A549 (cell line): ENCODE data around the gene ACOD1. TPM values are rescaled to one million over a fixed set of nuclear protein-coding genes. Genes with fewer than 3 reads are reported as not detected.

Source experiments
- ATAC-seq, 2 experiments: fragments of 200-7000 bp in 1 of 2; fragments of >200 bp in 1 of 2; cut with Nextera tagmentation in 1 of 2; cut with Tn5 transposase in 1 of 2; 3 replicates each; pipeline versions ENCODE4 v1.8.0 to v1.9.1; 2018 to 2020; ENCODE audit warnings: mild to moderate bottlenecking in 1 of 2, moderate library complexity in 1 of 2
- CTCF ChIA-PET: fragments of 300-600 bp; sonication (Branson Sonifier 250); formaldehyde crosslinking; extraction: SDS; loops from one replicate; lab custom pipeline; 2021; ENCODE audit warnings: antibody characterized with exemption, inconsistent platforms; lab: Yijun Ruan, JAX
- POLR2A ChIA-PET: fragments of 350-600 bp; formaldehyde crosslinking; extraction: SDS; loops from one replicate; lab custom pipeline; 2021; ENCODE audit warnings: antibody characterized with exemption, inconsistent platforms; lab: Yijun Ruan, JAX
- DNase-seq, 2 experiments: peaks; one replicate each; pipeline versions ENCODE4 v3.0.0 to v3.0.0-alpha.2; 2011 to 2016; ENCODE audit warnings: low read depth in 1 of 2, low spot score in 1 of 2
- FAIRE-seq: peaks from 2 replicates; lab custom pipeline; 2011; peaks lifted over from hg19 to GRCh38; lab: Jason Lieb, UNC
- H3K27ac ChIP-seq, 2 experiments: fragments of >200 bp; sonication (Bioruptor Twin); formaldehyde crosslinking; 3 replicates each; pipeline ENCODE4 v1.5.1; 2016 to 2017
- H3K4me1 ChIP-seq: fragments of >200 bp; sonication (Bioruptor Twin); formaldehyde crosslinking; 3 replicates; pipeline ENCODE4 v1.6.1; 2016
- H3K4me2 ChIP-seq: fragments of >200 bp; sonication (Bioruptor Twin); formaldehyde crosslinking; 3 replicates; pipeline ENCODE4 v1.6.1; 2016
- H3K4me3 ChIP-seq: fragments of >200 bp; sonication (Bioruptor Twin); formaldehyde crosslinking; 3 replicates; pipeline ENCODE4 v1.5.1; 2016
- H3K9me3 ChIP-seq: fragments of >200 bp; sonication (Bioruptor Twin); formaldehyde crosslinking; 3 replicates; pipeline ENCODE4 v1.6.1; 2016
- CEBPB ChIP-seq, 2 experiments: fragments of >200 bp in 1 of 2; sonication (Bioruptor Twin) in 1 of 2; formaldehyde crosslinking in 1 of 2; IDR thresholded peaks; 2 replicates each; pipeline ENCODE4 v1.6.1; 2012 to 2016
- CHD2 ChIP-seq: fragments of 150-350 bp; IDR thresholded peaks from 2 replicates; pipeline ENCODE4 v1.6.1; 2014; ENCODE audit warnings: low read length; ENCODE audit not compliant: partially characterized antibody
- EHF ChIP-seq: fragments of 250-450 bp; sonication (Bioruptor Pico); IDR thresholded peaks from 2 replicates; pipeline ENCODE4 v1.5.0; 2020; ENCODE audit warnings: mild to moderate bottlenecking
- FOSB ChIP-seq: fragments of 250-450 bp; sonication (Bioruptor Pico); IDR thresholded peaks from 2 replicates; pipeline ENCODE4 v1.5.0; 2020; ENCODE audit warnings: mild to moderate bottlenecking, moderate library complexity
- FOSL2 ChIP-seq, 2 experiments: fragments of 450-650 bp in 1 of 2; fragments of >200 bp in 1 of 2; sonication (Bioruptor Twin) in 1 of 2; formaldehyde crosslinking; IDR thresholded peaks; 2 replicates each; pipeline versions ENCODE4 v1.5.0 to v1.6.1; 2016 to 2020; ENCODE audit warnings: mild to moderate bottlenecking in 1 of 2, moderate library complexity in 1 of 2
- GATA3 ChIP-seq: IDR thresholded peaks from 2 replicates; pipeline ENCODE4 v1.6.1; 2012; ENCODE audit warnings: borderline replicate concordance
- HEYL ChIP-seq: fragments of 250-450 bp; sonication (Bioruptor Pico); IDR thresholded peaks from 2 replicates; pipeline ENCODE4 v1.8.0; 2021; ENCODE audit warnings: mild to moderate bottlenecking, moderate library complexity
- JUN ChIP-seq, 2 experiments: fragments of >200 bp; sonication (Bioruptor Twin); formaldehyde crosslinking; IDR thresholded peaks; 2 replicates in 1 of 2; 3 replicates in 1 of 2; pipeline ENCODE4 v1.6.1; 2016 to 2017
- KDM5A ChIP-seq: fragments of 200-600 bp; sonication (generic); IDR thresholded peaks from 2 replicates; pipeline ENCODE4 v1.6.1; 2016; ENCODE audit warnings: antibody characterized with exemption, mild to moderate bottlenecking
- MAZ ChIP-seq: fragments of 150-350 bp; IDR thresholded peaks from 2 replicates; pipeline ENCODE4 v1.6.1; 2014; ENCODE audit warnings: antibody characterized with exemption, low read depth, low read length, borderline replicate concordance
- POLR2AphosphoS2 ChIP-seq: conservative IDR thresholded peaks from 2 replicates; pipeline ENCODE4 v1.6.1; 2012; ENCODE audit warnings: low read length, improper control_type of control experiment, inconsistent platforms
- RAD21 ChIP-seq, 2 experiments: fragments of >200 bp in 1 of 2; sonication (Bioruptor Twin) in 1 of 2; formaldehyde crosslinking in 1 of 2; IDR thresholded peaks in 1 of 2; conservative IDR thresholded peaks in 1 of 2; 2 replicates in 1 of 2; 3 replicates in 1 of 2; pipeline ENCODE4 v1.6.1; 2012 to 2018; ENCODE audit warnings: inconsistent platforms in 1 of 2
- RFX5 ChIP-seq: fragments of 450-650 bp; IDR thresholded peaks from 2 replicates; pipeline ENCODE4 v1.7.1; 2014; ENCODE audit warnings: antibody characterized with exemption, mild to moderate bottlenecking, moderate library complexity
- SMC3 ChIP-seq: fragments of >200 bp; sonication (Bioruptor Twin); formaldehyde crosslinking; IDR thresholded peaks from 3 replicates; pipeline ENCODE4 v1.6.1; 2018; ENCODE audit warnings: inconsistent platforms
- TP53 ChIP-seq: fragments of 250-450 bp; sonication (Bioruptor Pico); IDR thresholded peaks from 2 replicates; pipeline ENCODE4 v1.5.0; 2021; ENCODE audit warnings: mild to moderate bottlenecking, moderate library complexity
- ZFP36 ChIP-seq: fragments of 450-650 bp; IDR thresholded peaks from 2 replicates; pipeline ENCODE4 v1.6.1; 2014; ENCODE audit warnings: borderline replicate concordance; ENCODE audit not compliant: partially characterized antibody
- WGBS: methylation state at CpG from one replicate; pipeline ENCODE4 v1.1.6; 2017; ENCODE audit errors: missing lambda C conversion rate; 5-methylcytosine and 5-hydroxymethylcytosine counted together
- polyA plus RNA-seq, 4 experiments: library from polyadenylated mRNA; depleted of rRNA in 3 of 4; stranded (reverse); fragments of >200 nt; fragmentation: RNase III in 1 of 4; extraction: RNeasy Plus Mini Kit Qiagen cat#74134 plus additional on column Dnase treatment in 1 of 4; gene quantifications; 2 replicates in 3 of 4; 3 replicates in 1 of 4; pipeline ENCODE4 v1.2.3, GENCODE V29; 2011 to 2017
- TF ChIP-seq, protein P1 (sequence below): fragments of 250-450 bp; sonication (Bioruptor Pico); IDR thresholded peaks from 2 replicates; pipeline ENCODE4 v1.5.0; 2021; ENCODE audit warnings: mild to moderate bottlenecking, moderate library complexity, borderline replicate concordance
- TF ChIP-seq, protein P2 (sequence below): IDR thresholded peaks from 2 replicates; pipeline ENCODE4 v1.6.1; 2012; ENCODE audit warnings: low read depth, borderline replicate concordance
- TF ChIP-seq, protein P3 (sequence below): fragments of >200 bp; sonication (Bioruptor Twin); formaldehyde crosslinking; IDR thresholded peaks from 3 replicates; pipeline ENCODE4 v1.5.1; 2016
- TF ChIP-seq, protein P4 (sequence below): fragments of 200-600 bp; sonication (generic); IDR thresholded peaks from 2 replicates; pipeline ENCODE4 v1.6.1; 2016; ENCODE audit warnings: antibody characterized with exemption, mild to moderate bottlenecking, moderate library complexity
- TF ChIP-seq, protein P5 (sequence below): IDR thresholded peaks from 2 replicates; pipeline ENCODE4 v1.6.1; 2012
- TF ChIP-seq, protein P6 (sequence below): fragments of 250-450 bp; sonication (Bioruptor Pico); IDR thresholded peaks from 2 replicates; pipeline ENCODE4 v1.5.0; 2020; ENCODE audit warnings: low read depth, mild to moderate bottlenecking, moderate library complexity

Gene ACOD1
- polyA plus RNA-seq, 2 of the 4 experiments (the other 2 are of a cell fraction): not detected

DNA sequence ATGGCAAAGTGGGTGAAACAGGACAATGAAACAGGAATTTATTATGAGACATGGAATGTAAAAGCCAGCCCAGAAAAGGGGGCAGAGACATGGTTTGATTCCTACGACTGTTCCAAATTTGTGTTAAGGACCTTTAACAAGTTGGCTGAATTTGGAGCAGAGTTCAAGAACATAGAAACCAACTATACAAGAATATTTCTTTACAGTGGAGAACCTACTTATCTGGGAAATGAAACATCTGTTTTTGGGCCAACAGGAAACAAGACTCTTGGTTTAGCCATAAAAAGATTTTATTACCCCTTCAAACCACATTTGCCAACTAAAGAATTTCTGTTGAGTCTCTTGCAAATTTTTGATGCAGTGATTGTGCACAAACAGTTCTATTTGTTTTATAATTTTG, 52.2 kb downstream of the ACOD1 start:
- 95% methylated on average over 1 of the region's 1 CpG for whole genome bisulfite sequencing
- no peak for DNase-seq
- FAIRE-seq: no peak
- Histone ChIP-seq H3K27ac (no peak overlapping the region), H3K9me3 (no peaks in the 10 kb centered on the region), H3K4me1 (0 out of 3 replicates have a peak, but pooled peaks cover 2% of the 10 kb centered on the region), H3K4me3 (no peak overlapping the region), H3K4me2 (no peak overlapping the region)
- CTCF ChIA-PET: no interaction called here
- no peak for ATAC-seq
- POLR2A ChIA-PET: no interaction called here
- TF ChIP-seq HEYL (CRISPR knock-in tag) (no peak), RFX5 (no peak), ZFP36 (no peak), EHF (CRISPR knock-in tag) (no peak)
- TF ChIP-seq, protein P1, sequence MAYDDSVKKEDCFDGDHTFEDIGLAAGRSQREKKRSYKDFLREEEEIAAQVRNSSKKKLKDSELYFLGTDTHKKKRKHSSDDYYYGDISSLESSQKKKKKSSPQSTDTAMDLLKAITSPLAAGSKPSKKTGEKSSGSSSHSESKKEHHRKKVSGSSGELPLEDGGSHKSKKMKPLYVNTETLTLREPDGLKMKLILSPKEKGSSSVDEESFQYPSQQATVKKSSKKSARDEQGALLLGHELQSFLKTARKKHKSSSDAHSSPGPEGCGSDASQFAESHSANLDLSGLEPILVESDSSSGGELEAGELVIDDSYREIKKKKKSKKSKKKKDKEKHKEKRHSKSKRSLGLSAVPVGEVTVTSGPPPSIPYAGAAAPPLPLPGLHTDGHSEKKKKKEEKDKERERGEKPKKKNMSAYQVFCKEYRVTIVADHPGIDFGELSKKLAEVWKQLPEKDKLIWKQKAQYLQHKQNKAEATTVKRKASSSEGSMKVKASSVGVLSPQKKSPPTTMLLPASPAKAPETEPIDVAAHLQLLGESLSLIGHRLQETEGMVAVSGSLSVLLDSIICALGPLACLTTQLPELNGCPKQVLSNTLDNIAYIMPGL (CRISPR knock-in tag): no peak

DNA sequence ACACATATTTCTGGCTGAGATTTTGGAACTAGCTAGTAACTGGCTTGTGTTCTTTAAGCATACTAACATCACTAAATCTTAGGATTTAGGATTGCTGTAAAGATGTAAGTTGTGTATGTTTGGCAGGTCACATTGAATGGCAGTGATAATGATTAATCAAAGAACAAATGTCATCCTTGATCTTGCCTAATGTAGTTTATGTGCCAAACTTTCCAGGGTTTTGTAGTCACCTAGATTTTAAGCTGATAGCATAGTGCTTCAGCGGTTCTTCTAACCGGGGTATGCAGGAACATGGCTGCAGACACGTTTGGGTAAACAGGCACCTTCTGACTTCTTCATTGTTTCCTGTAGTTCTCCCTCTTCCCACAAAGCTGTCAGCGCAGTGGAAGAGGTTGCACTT, 53.2 kb downstream of the ACOD1 start:
- POLR2A ChIA-PET: no interaction called here
- no peak overlapping the region for H3K4me3 ChIP-seq
- FAIRE-seq (no peak), ATAC-seq (no peak), DNase-seq (no peak)
- no peaks in the 10 kb centered on the region for H3K9me3 ChIP-seq
- WGBS: 80% methylated on average over 4 of the region's 4 CpGs
- 0 out of 3 replicates have a peak, but pooled peaks cover 2% of the 10 kb centered on the region for H3K4me1 ChIP-seq
- no peak overlapping the region for H3K4me2 ChIP-seq
- H3K27ac ChIP-seq: no peak overlapping the region
- no peak for TF ChIP-seq GATA3
- no peak for TF ChIP-seq JUN (IDR thresholded peaks at IDR 0.05)
- no peak for TF ChIP-seq MAZ
- TF ChIP-seq ZFP36: no peak
- no peak for TF ChIP-seq RAD21 (conservative IDR thresholded peaks at IDR 0.05 in 1 of 2, IDR thresholded peaks at IDR 0.05 in 1 of 2)
- TF ChIP-seq, protein P2, sequence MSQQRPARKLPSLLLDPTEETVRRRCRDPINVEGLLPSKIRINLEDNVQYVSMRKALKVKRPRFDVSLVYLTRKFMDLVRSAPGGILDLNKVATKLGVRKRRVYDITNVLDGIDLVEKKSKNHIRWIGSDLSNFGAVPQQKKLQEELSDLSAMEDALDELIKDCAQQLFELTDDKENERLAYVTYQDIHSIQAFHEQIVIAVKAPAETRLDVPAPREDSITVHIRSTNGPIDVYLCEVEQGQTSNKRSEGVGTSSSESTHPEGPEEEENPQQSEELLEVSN: no peak
- no peak for TF ChIP-seq CEBPB (IDR thresholded peaks at IDR 0.05)
- TF ChIP-seq, protein P3, sequence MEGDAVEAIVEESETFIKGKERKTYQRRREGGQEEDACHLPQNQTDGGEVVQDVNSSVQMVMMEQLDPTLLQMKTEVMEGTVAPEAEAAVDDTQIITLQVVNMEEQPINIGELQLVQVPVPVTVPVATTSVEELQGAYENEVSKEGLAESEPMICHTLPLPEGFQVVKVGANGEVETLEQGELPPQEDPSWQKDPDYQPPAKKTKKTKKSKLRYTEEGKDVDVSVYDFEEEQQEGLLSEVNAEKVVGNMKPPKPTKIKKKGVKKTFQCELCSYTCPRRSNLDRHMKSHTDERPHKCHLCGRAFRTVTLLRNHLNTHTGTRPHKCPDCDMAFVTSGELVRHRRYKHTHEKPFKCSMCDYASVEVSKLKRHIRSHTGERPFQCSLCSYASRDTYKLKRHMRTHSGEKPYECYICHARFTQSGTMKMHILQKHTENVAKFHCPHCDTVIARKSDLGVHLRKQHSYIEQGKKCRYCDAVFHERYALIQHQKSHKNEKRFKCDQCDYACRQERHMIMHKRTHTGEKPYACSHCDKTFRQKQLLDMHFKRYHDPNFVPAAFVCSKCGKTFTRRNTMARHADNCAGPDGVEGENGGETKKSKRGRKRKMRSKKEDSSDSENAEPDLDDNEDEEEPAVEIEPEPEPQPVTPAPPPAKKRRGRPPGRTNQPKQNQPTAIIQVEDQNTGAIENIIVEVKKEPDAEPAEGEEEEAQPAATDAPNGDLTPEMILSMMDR: no peak
- TF ChIP-seq KDM5A: no peak
- TF ChIP-seq FOSB (CRISPR knock-in tag): no peak
- TF ChIP-seq, protein P4, sequence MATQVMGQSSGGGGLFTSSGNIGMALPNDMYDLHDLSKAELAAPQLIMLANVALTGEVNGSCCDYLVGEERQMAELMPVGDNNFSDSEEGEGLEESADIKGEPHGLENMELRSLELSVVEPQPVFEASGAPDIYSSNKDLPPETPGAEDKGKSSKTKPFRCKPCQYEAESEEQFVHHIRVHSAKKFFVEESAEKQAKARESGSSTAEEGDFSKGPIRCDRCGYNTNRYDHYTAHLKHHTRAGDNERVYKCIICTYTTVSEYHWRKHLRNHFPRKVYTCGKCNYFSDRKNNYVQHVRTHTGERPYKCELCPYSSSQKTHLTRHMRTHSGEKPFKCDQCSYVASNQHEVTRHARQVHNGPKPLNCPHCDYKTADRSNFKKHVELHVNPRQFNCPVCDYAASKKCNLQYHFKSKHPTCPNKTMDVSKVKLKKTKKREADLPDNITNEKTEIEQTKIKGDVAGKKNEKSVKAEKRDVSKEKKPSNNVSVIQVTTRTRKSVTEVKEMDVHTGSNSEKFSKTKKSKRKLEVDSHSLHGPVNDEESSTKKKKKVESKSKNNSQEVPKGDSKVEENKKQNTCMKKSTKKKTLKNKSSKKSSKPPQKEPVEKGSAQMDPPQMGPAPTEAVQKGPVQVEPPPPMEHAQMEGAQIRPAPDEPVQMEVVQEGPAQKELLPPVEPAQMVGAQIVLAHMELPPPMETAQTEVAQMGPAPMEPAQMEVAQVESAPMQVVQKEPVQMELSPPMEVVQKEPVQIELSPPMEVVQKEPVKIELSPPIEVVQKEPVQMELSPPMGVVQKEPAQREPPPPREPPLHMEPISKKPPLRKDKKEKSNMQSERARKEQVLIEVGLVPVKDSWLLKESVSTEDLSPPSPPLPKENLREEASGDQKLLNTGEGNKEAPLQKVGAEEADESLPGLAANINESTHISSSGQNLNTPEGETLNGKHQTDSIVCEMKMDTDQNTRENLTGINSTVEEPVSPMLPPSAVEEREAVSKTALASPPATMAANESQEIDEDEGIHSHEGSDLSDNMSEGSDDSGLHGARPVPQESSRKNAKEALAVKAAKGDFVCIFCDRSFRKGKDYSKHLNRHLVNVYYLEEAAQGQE: no peak
- TF ChIP-seq SMC3: no peak
- no peak for TF ChIP-seq CHD2
- no peak for TF ChIP-seq FOSL2 (IDR thresholded peaks at IDR 0.05)
- TF ChIP-seq FOSL2 (CRISPR knock-in tag; IDR thresholded peaks at IDR 0.05): no peak
- TF ChIP-seq, protein P5, sequence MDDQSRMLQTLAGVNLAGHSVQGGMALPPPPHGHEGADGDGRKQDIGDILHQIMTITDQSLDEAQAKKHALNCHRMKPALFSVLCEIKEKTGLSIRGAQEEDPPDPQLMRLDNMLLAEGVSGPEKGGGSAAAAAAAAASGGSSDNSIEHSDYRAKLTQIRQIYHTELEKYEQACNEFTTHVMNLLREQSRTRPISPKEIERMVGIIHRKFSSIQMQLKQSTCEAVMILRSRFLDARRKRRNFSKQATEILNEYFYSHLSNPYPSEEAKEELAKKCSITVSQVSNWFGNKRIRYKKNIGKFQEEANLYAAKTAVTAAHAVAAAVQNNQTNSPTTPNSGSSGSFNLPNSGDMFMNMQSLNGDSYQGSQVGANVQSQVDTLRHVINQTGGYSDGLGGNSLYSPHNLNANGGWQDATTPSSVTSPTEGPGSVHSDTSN: no peak
- TF ChIP-seq POLR2AphosphoS2: no peak
- no peak for TF ChIP-seq TP53
- TF ChIP-seq EHF (CRISPR knock-in tag): no peak
- TF ChIP-seq, protein P6, sequence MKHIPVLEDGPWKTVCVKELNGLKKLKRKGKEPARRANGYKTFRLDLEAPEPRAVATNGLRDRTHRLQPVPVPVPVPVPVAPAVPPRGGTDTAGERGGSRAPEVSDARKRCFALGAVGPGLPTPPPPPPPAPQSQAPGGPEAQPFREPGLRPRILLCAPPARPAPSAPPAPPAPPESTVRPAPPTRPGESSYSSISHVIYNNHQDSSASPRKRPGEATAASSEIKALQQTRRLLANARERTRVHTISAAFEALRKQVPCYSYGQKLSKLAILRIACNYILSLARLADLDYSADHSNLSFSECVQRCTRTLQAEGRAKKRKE (CRISPR knock-in tag): no peak
- CTCF ChIA-PET: interaction anchor here (0.7 to 1.9 kb wide), 8 partner anchors 10 to 1132 kb away, joined by 3 to 8 read pairs (median 4); partner anchors contain the start of gene CLN5
